Panc1 (cell line): Measurements from ENCODE around the gene ADGRL3.

Source experiments
- POLR2AphosphoS5 ChIP-seq: IDR thresholded peaks from 2 replicates; pipeline ENCODE4 v1.6.1; 2012; ENCODE audit warnings: mild to moderate bottlenecking, low read depth, low read length, moderate library complexity
- REST ChIP-seq, 2 experiments: IDR thresholded peaks; 2 replicates each; pipeline ENCODE4 v1.6.1; 2011 to 2012; ENCODE audit warnings: low read depth in 2 of 2, control low read depth in 1 of 2, low read length in 1 of 2, mild to moderate bottlenecking in 1 of 2, moderate library complexity in 1 of 2; ENCODE audit not compliant: insufficient read depth in 1 of 2
- SIN3A ChIP-seq: IDR thresholded peaks from 2 replicates; pipeline ENCODE4 v1.6.1; 2012; ENCODE audit warnings: low read depth, mild to moderate bottlenecking, low read length, moderate library complexity, borderline replicate concordance; ENCODE audit not compliant: insufficient read depth
- TCF7L2 ChIP-seq: IDR thresholded peaks from 2 replicates; pipeline ENCODE4 v1.6.1; 2011; ENCODE audit warnings: mild to moderate bottlenecking, low read depth, low read length, inconsistent platforms
- TF ChIP-seq, protein P1 (sequence below): fragments of 450-650 bp; IDR thresholded peaks from 2 replicates; pipeline ENCODE4 v1.5.1; 2017; ENCODE audit warnings: mild to moderate bottlenecking

GRCh38 chr4:61540944-61541343, 340.8 kb downstream of the ADGRL3 start:
- TF ChIP-seq REST (IDR thresholded peaks at IDR 0.05; ENCODE audit: insufficient read depth in 1 of 2, low read depth in 2 of 2, low read length in 1 of 2) (no peak), POLR2AphosphoS5 (no peak), SIN3A (no peak), TCF7L2 (no peak)
- TF ChIP-seq, protein P1, sequence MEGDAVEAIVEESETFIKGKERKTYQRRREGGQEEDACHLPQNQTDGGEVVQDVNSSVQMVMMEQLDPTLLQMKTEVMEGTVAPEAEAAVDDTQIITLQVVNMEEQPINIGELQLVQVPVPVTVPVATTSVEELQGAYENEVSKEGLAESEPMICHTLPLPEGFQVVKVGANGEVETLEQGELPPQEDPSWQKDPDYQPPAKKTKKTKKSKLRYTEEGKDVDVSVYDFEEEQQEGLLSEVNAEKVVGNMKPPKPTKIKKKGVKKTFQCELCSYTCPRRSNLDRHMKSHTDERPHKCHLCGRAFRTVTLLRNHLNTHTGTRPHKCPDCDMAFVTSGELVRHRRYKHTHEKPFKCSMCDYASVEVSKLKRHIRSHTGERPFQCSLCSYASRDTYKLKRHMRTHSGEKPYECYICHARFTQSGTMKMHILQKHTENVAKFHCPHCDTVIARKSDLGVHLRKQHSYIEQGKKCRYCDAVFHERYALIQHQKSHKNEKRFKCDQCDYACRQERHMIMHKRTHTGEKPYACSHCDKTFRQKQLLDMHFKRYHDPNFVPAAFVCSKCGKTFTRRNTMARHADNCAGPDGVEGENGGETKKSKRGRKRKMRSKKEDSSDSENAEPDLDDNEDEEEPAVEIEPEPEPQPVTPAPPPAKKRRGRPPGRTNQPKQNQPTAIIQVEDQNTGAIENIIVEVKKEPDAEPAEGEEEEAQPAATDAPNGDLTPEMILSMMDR: no peak
